Activated T-helper 17 cell treated with anti-CD3 and anti-CD28 coated beads, Interleukin-2, amount 50 U/mL, for 72 hours (primary cell): ENCODE results near the gene GCH1. TPM values are rescaled to one million over a fixed set of nuclear protein-coding genes. Genes with fewer than 3 reads are reported as not detected.

Experiments used
- ATAC-seq: fragments of 150-1000 bp; cut with Tn5 transposase; replicated peaks from 2 replicates; pipeline ENCODE4 v1.10.0; 2021; ENCODE audit warnings: mild to moderate bottlenecking, moderate library complexity
- H3K27ac Mint-ChIP-seq: one replicate; pipeline ENCODE4 v1.8.0; 2022; ENCODE audit warnings: mixed read lengths
- H3K27me3 Mint-ChIP-seq: one replicate; pipeline ENCODE4 v1.8.0; 2022; ENCODE audit warnings: mixed read lengths
- H3K36me3 Mint-ChIP-seq: one replicate; pipeline ENCODE4 v1.8.0; 2022; ENCODE audit warnings: low read depth, mild to moderate bottlenecking, mixed read lengths
- H3K4me1 Mint-ChIP-seq: one replicate; pipeline ENCODE4 v1.8.0; 2022; ENCODE audit warnings: mixed read lengths
- H3K4me3 Mint-ChIP-seq: one replicate; pipeline ENCODE4 v1.8.0; 2022; ENCODE audit warnings: mild to moderate bottlenecking, mixed read lengths
- H3K9me3 Mint-ChIP-seq: one replicate; pipeline ENCODE4 v1.8.0; 2022; ENCODE audit warnings: mixed read lengths
- total RNA-seq, 2 donors: library from RNA; stranded (reverse); gene quantifications; one replicate each; pipeline ENCODE4 v1.2.3, GENCODE V29; 2022

The GCH1 gene
- total RNA-seq, 2 donors from 2014 or later: 23.7 to 36.3 TPM

- no peak for ATAC-seq
- H3K36me3 Mint-ChIP-seq: no peaks in the 10 kb centered on the region
- H3K27ac Mint-ChIP-seq: no peak overlapping the region
- H3K4me1 Mint-ChIP-seq: no peaks in the 10 kb centered on the region
- H3K27me3 Mint-ChIP-seq: no peaks in the 10 kb centered on the region
- H3K9me3 Mint-ChIP-seq: no peaks in the 10 kb centered on the region
- no peak overlapping the region for H3K4me3 Mint-ChIP-seq
These were observed 105.1 kb downstream of the GCH1 start for GRCh38 chr14:54797556-54797955.

- H3K36me3 Mint-ChIP-seq: no peaks in the 10 kb centered on the region
- no peaks in the 10 kb centered on the region for H3K27me3 Mint-ChIP-seq
- no peaks in the 10 kb centered on the region for H3K4me1 Mint-ChIP-seq
- ATAC-seq: no peak
- no peak overlapping the region for H3K27ac Mint-ChIP-seq
- H3K4me3 Mint-ChIP-seq: no peak overlapping the region
- H3K9me3 Mint-ChIP-seq: no peaks in the 10 kb centered on the region
These were observed 105.7 kb downstream of the GCH1 start for GRCh38 chr14:54796961-54797360.

GRCh38 chr14:54794796-54795195 is 107.8 kb downstream of the GCH1 start:
- no peaks in the 10 kb centered on the region for H3K4me1 Mint-ChIP-seq
- no peak overlapping the region for H3K27ac Mint-ChIP-seq
- H3K9me3 Mint-ChIP-seq: no peaks in the 10 kb centered on the region
- H3K27me3 Mint-ChIP-seq: no peaks in the 10 kb centered on the region
- H3K4me3 Mint-ChIP-seq: no peak overlapping the region
- no peaks in the 10 kb centered on the region for H3K36me3 Mint-ChIP-seq
- no peak for ATAC-seq

GRCh38 chr14:54794159-54794558 is 108.5 kb downstream of the GCH1 start:
- Mint-ChIP-seq H3K9me3 (no peaks in the 10 kb centered on the region), H3K4me3 (no peak overlapping the region), H3K4me1 (no peaks in the 10 kb centered on the region), H3K36me3 (no peaks in the 10 kb centered on the region), H3K27ac (no peak overlapping the region), H3K27me3 (no peaks in the 10 kb centered on the region)
- no peak for ATAC-seq

- no peaks in the 10 kb centered on the region for H3K36me3 Mint-ChIP-seq
- ATAC-seq: no peak
These were observed 110.3 kb downstream of the GCH1 start for GRCh38 chr14:54792288-54792687.

More at GRCh38 chr14:54792288-54792687, 110.3 kb downstream of the GCH1 start:
- no peaks in the 10 kb centered on the region for H3K27me3 Mint-ChIP-seq
- no peak overlapping the region for H3K4me3 Mint-ChIP-seq
- no peaks in the 10 kb centered on the region for H3K4me1 Mint-ChIP-seq
- H3K27ac Mint-ChIP-seq: no peak overlapping the region
- no peaks in the 10 kb centered on the region for H3K9me3 Mint-ChIP-seq

Other genes with a start within 250 kb of the GCH1 start
- 10 to 100 TPM; 39.9 to 60.0 TPM for gene WDHD1, start 124.3 kb upstream of the GCH1 start, total RNA-seq
- 10 to 100 TPM; 17.5 to 36.5 TPM for gene SOCS4, start 124.4 kb upstream of the GCH1 start, total RNA-seq
- 100 to 1,000 TPM; 106 to 114 TPM for gene MAPK1IP1L, start 148.8 kb upstream of the GCH1 start, total RNA-seq
- gene LGALS3, start 226.4 kb upstream of the GCH1 start, total RNA-seq: 100 to 1,000 TPM in 1 of 2 donors, 10 to 100 TPM in 1; 63.4 to 258 TPM